ENCODE results near the gene GALNT2.

The GALNT2 gene

DNA sequence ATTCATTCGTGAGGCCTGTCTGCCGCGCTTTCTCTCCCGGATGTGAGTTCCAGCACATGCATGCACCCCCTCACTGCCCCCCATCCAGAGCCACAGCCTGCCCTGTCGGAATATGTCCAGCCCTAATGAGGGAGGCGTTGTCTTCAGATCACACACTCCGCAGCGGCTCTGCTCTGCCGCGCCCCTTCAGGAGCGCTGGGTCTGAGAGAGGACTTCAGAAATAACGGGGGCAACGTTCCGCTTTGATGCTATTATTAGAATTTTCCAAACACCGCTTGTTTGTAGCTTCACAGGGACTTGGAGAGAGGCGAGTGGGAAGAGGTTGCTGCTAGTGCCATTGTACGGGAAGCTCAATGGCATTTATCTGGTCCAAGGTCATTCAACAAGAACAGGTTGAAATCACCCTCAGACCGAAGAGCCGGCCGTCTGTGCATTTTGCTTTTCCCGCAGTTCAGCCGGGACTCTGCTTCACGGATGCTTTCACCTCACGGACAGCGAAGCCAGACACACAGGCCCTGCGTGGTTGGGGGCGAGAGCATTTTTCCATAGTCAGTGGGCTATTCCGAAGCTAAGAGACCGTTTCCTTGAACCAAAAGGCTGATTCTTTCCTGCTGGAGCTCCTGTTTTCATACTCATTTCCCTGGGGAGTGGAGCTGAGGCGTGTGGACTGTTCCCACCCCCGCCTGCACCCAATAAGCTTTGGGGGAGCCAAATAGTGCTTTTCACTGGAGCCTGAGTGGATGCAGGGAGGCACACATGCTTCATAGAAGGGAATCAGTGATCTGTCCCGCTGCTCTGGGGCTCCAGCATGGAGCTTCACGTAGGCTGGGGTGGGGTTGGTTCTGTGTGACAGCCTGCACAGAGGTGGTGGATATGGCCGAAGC lies 69.7 kb downstream of the GALNT2 start:
- DNase-seq: no peak

DNA sequence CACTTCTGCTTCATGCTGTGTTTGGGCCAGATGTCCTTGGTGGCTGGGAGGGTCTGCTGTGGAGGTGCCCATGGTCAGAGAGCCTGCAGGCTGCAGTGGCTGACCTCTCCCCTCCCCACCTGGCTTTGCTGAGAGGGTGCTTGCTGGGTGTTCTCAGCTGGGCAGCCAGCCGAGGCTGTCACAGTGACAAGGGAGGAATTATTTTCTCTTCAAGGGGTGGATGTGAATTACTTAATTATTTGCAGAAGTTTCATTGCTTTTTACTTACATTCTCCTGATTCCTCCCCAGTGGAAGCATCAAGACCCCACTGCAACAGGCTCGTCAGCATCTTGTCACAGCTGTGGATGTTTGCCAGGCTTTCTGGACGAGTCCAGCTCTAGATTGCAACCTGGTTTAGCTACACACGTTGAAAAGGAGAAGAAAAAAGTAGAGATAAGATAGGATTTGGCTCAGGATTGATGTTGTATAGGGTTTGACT lies 70.3 kb downstream of the GALNT2 start:
- no peak for DNase-seq

- DNase-seq: no peak
These were observed 71.7 kb downstream of the GALNT2 start for GRCh38 chr1:230138561-230139239.

DNA sequence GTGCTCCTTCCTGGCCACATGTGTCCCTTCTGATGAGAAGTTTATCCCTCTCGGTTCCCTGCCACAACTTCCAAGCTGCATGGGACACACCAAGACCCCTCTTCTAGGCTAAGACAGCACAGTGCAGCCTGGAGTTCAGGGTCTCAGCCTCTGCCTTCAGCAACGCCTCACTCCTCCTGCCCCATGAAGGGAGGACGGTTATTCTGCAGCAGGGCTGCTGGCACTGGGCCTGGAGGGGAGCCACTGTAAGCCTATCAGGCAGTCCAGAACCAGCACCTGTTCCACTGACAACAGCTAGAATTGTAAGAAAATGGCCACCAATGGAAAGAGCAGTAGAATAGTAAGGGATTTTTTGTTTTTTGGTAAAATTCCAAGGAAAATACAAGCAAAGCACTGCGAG lies 72.3 kb downstream of the GALNT2 start:
- no peak for DNase-seq

GRCh38 chr1:230139741-230140140 lies 72.7 kb downstream of the GALNT2 start:
- DNase-seq: no peak

GRCh38 chr1:230140221-230141020 lies 73.4 kb downstream of the GALNT2 start:
- DNase-seq: no peak

DNA sequence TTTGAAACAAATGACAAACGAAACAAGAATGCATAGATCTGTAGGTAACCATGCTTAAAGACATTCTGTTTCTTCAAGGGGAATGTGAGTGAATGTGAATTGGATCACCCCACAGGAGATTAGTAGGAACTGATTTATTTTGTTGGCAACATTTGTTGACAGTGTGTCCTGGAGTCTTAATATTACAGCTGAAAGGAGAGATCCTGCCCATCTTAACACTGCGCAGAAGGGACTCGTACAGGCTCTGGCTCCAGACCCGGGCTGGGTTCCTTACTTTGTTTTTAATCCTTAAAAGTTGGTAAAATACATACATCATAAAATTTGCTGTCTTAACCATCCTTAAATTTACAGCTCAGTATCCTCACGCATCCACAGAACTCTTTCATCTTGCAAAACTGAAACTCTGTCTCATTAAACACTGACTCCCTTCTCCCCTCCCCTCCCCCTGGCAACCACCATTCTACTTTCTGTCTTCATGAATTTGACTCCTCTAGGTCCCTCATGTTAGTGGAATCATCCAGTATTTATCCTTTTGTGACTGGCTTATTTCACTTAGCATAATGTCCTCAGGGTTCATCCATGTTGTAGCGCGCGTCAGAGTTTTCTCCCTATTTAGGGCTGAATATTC lies 74.1 kb downstream of the GALNT2 start:
- no peak for DNase-seq

- DNase-seq: no peak
These were observed 75.0 kb downstream of the GALNT2 start for GRCh38 chr1:230141797-230142607.

GRCh38 chr1:230142608-230143210 lies 75.7 kb downstream of the GALNT2 start:
- no peak for DNase-seq

- no peak for DNase-seq
These were observed 76.5 kb downstream of the GALNT2 start for GRCh38 chr1:230143534-230143933.

GRCh38 chr1:230144010-230144614 lies 77.1 kb downstream of the GALNT2 start:
- no peak for DNase-seq

- DNase-seq: no peak
These were observed 77.9 kb downstream of the GALNT2 start for GRCh38 chr1:230144758-230145504.

DNA sequence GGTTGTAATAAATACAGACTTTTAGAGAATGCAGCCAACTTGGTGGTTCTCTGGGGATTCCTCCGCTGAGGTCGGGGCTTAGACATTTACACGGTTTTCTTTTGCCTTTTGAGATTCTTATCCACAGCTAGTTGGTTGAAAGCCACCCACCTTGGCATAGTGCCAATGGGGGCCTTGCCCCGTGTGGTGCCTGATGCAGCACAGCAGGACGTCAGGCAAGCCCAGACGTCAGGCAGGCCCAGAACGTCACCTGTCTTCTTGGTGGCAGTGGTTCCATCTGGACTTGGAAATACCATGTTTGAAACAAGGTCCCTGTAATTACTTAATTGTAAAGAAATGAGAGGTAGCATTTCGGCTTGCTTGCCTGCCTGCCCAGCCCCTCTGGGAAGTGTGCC lies 78.5 kb downstream of the GALNT2 start:
- no peak for DNase-seq

- no peak for DNase-seq
These were observed 79.0 kb downstream of the GALNT2 start for GRCh38 chr1:230145953-230146476.

GRCh38 chr1:230146709-230147108 lies 79.7 kb downstream of the GALNT2 start:
- no peak for DNase-seq

DNA sequence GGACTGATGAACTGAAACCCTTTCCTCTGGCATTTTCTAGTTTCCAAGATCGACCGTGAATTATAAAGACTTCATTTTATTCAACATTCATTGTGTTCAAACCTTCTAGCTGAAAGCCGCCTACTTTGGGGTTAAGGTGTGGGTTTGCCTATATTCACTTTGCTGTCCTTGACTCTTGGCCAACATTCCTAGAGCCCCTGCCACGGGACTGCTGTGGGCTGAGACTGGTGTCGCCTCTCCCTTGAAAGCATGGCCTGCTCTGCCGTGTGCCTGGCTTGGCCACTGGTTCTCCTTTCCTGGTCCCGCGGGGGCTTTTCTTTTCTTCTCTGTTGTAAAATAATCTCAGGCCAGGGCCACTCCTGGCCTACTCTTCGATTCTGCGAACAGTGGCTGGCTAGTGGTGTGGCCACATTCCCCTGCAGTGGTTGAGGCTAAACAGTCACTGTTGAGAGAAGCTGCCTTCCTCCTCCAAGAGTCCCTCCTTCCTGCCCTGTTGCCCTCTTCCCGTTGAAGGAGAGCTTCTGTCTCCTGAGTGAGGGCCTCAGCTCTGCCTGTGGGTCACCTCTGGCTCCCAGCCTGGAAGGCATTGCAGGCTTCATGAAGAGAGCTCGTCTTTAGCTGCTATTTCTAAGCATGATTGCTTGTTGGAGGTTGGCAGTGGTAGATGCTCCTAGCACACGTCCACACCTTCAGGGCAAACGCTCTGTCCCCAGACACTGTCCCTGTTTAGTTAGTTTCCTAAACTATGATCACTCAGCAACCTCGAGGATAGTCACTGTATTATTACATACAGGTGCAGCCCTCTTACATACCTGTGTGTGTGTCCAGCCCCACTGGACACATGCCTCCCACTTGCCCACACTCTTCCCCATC lies 80.5 kb downstream of the GALNT2 start:
- no peak for DNase-seq

DNA sequence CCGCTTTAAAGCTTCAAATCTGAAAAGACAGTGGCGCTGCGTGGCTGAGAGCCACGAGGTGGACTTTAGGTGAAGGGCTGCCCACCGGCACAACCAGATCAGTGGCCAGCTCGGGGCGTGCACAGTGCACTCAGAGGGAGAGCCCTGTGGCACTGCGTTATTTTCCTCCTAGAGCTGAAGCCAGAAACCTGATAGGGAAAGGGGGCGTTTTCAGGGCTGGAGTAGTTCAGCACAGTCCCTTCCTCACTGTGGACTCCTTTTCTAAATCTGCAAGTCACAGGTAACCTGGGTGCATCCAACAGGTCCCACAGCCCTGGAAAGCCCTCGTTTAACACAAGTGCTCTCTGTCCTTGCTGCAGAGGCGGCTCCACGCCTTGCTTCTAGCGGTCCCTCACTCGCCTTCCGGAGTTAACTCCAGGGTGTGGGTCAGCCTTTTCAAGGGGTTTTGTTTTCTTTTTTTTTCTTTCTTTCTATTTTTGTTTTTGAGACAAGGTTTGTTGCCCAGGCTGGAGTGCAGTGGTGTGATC lies 81.2 kb downstream of the GALNT2 start:
- DNase-seq: no peak

DNA sequence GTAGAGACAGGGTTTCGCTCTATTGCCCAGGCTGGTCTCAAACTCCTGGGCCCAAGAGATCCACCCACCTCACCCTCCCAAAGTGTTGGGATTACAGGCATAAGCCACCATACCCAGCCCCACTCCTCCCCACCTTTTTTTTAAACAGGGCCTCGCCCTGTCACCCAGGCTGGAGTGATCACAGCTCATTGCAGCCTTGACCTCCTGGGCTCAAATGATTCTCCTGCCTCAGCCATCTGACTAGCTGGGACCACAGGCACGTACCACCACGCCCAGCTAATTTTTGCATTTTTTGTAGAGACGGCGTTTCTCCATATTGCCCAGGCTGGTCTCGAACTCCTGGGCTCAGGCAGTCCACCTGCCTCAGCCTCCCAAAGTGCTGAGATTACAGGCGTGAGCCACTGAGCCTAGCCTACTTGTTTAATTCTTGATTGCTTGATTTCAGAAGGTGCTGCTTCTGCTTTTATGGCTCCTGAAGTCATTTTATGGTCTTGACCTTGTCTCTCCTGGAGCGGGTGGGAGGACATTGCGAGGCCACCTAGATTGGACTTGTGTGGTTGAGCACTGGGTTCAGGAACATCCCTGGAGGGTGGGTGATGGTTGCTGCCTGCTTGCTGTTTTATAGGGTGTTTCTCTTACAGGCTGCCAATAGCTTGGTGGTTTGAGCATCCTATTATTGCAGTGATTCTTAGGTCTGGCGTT lies 81.9 kb downstream of the GALNT2 start:
- no peak for DNase-seq
